WTC11 (cell line): ENCODE results near the gene GBF1. TPM values are rescaled to one million over a fixed set of nuclear protein-coding genes. Genes with fewer than 3 reads are reported as not detected.

Experiments
- ATAC-seq: fragments of 200-7000 bp; cut with Tn5 transposase; 2 replicates; pipeline ENCODE4 v1.10.0; 2021; ENCODE audit warnings: mild to moderate bottlenecking, moderate library complexity
- CTCF ChIA-PET: fragments of 300-600 bp; sonication (Branson Sonifier 250); formaldehyde crosslinking; loops from one replicate; lab custom pipeline; 2021; ENCODE audit warnings: antibody characterized with exemption; lab: Charles Lee
- POLR2A ChIA-PET: fragments of 350-600 bp; sonication (Branson Sonifier 250); formaldehyde crosslinking; loops from one replicate; lab custom pipeline; 2021; ENCODE audit warnings: antibody characterized with exemption; lab: Charles Lee
- DNase-seq: peaks from one replicate; pipeline ENCODE4 v3.0.0; 2021; ENCODE audit warnings: low spot score
- H3K27ac Mint-ChIP-seq: 2 replicates; pipeline ENCODE4 v1.8.0; 2021; ENCODE audit warnings: mixed read lengths
- H3K27me3 Mint-ChIP-seq: 2 replicates; pipeline ENCODE4 v1.8.0; 2021; ENCODE audit warnings: low read depth, mild to moderate bottlenecking, moderate library complexity, mixed read lengths
- H3K36me3 Mint-ChIP-seq: 2 replicates; pipeline ENCODE4 v1.8.0; 2021; ENCODE audit warnings: mixed read lengths
- H3K4me1 Mint-ChIP-seq: 2 replicates; pipeline ENCODE4 v1.8.0; 2022; ENCODE audit warnings: mixed read lengths
- H3K4me3 Mint-ChIP-seq: 2 replicates; pipeline ENCODE4 v1.8.0; 2021; ENCODE audit warnings: mild to moderate bottlenecking, moderate library complexity, mixed read lengths
- H3K9me3 Mint-ChIP-seq: 2 replicates; pipeline ENCODE4 v1.8.0; 2021; ENCODE audit warnings: mixed read lengths
- CREB1 ChIP-seq: sonication (generic); formaldehyde crosslinking; IDR thresholded peaks from 2 replicates; pipeline ENCODE4 v1.8.0; 2023; ENCODE audit warnings: mild to moderate bottlenecking, missing genetic modification reagents
- FOXJ3 ChIP-seq: sonication (generic); formaldehyde crosslinking; IDR thresholded peaks from 2 replicates; pipeline ENCODE4 v1.9.0; 2021; ENCODE audit warnings: missing genetic modification reagents, mild to moderate bottlenecking, borderline replicate concordance
- JUN ChIP-seq: sonication (generic); formaldehyde crosslinking; IDR thresholded peaks from 2 replicates; pipeline ENCODE4 v1.8.0; 2023; ENCODE audit warnings: mild to moderate bottlenecking, missing genetic modification reagents
- RORB ChIP-seq: fragments of 250-450 bp; sonication (Bioruptor Pico); IDR thresholded peaks from 2 replicates; pipeline ENCODE4 v1.9.0; 2021; ENCODE audit warnings: mild to moderate bottlenecking
- SOX15 ChIP-seq: fragments of 250-450 bp; sonication (Bioruptor Pico); IDR thresholded peaks from 2 replicates; pipeline ENCODE4 v1.9.0; 2021; ENCODE audit warnings: mild to moderate bottlenecking
- ZNF138 ChIP-seq: sonication (generic); formaldehyde crosslinking; conservative IDR thresholded peaks from 2 replicates; pipeline ENCODE4 v1.8.1; 2022; ENCODE audit warnings: mild to moderate bottlenecking, moderate library complexity, missing genetic modification reagents
- ZNF416 ChIP-seq: fragments of 250-450 bp; sonication (Bioruptor Pico); IDR thresholded peaks from 2 replicates; pipeline ENCODE4 v1.9.0; 2021; ENCODE audit warnings: mild to moderate bottlenecking, inconsistent platforms
- total RNA-seq: library from RNA; stranded (reverse); gene quantifications from 3 replicates; pipeline ENCODE4 v1.2.3, GENCODE V29; 2021
- TF ChIP-seq, protein P1 (sequence below): sonication (generic); formaldehyde crosslinking; IDR thresholded peaks from 2 replicates; pipeline ENCODE4 v1.8.0; 2022; ENCODE audit warnings: missing genetic modification reagents
- TF ChIP-seq, protein P2 (sequence below): sonication (generic); formaldehyde crosslinking; IDR thresholded peaks from 2 replicates; pipeline ENCODE4 v1.8.0; 2023; ENCODE audit warnings: mild to moderate bottlenecking, missing genetic modification reagents
- TF ChIP-seq, protein P3 (sequence below): fragments of 250-450 bp; sonication (Bioruptor Pico); IDR thresholded peaks from 2 replicates; pipeline ENCODE4 v1.9.0; 2021; ENCODE audit warnings: mild to moderate bottlenecking
- TF ChIP-seq, protein P4 (sequence below): fragments of 250-450 bp; sonication (Bioruptor Pico); conservative IDR thresholded peaks from 2 replicates; pipeline ENCODE4 v1.9.0; 2021; ENCODE audit warnings: mild to moderate bottlenecking
- TF ChIP-seq, protein P5 (sequence below): sonication (generic); formaldehyde crosslinking; IDR thresholded peaks from 2 replicates; pipeline ENCODE4 v1.8.1; 2022; ENCODE audit warnings: missing genetic modification reagents, borderline replicate concordance
- TF ChIP-seq, protein P6 (sequence below): sonication (generic); formaldehyde crosslinking; conservative IDR thresholded peaks from 2 replicates; pipeline ENCODE4 v1.8.1; 2023; ENCODE audit warnings: mild to moderate bottlenecking, low read depth, missing genetic modification reagents, moderate library complexity
- TF ChIP-seq, protein P7 (sequence below): fragments of 250-450 bp; sonication (Bioruptor Pico); IDR thresholded peaks from 2 replicates; pipeline ENCODE4 v1.9.0; 2021; ENCODE audit warnings: mild to moderate bottlenecking, borderline replicate concordance
- TF ChIP-seq, protein P8 (sequence below): sonication (generic); formaldehyde crosslinking; IDR thresholded peaks from 2 replicates; pipeline ENCODE4 v1.8.1; 2022; ENCODE audit warnings: low read depth, missing genetic modification reagents, borderline replicate concordance

The GBF1 gene
- total RNA-seq, 1 experiment from 2014 or later, result 32.4 TPM

DNA sequence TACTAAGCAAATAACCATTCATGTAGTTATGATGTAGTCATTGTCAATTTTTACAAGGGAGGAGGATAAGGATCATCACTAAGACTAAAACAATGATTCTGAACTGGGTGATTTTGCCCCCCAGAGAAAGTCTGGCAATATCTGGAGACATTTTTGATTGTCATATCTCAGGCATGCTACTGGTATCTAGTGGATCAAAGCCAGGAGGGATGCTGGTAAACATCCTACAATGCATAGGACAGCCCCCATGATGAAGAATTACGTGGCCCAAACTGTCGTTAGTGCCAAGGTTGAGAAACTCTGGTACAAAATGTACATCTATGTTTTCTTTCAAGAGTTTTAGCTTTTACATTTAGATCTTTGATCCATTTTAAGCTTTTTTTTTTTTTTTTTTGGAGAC, 57.3 kb downstream of the GBF1 start (continued):
- TF ChIP-seq, protein P1, sequence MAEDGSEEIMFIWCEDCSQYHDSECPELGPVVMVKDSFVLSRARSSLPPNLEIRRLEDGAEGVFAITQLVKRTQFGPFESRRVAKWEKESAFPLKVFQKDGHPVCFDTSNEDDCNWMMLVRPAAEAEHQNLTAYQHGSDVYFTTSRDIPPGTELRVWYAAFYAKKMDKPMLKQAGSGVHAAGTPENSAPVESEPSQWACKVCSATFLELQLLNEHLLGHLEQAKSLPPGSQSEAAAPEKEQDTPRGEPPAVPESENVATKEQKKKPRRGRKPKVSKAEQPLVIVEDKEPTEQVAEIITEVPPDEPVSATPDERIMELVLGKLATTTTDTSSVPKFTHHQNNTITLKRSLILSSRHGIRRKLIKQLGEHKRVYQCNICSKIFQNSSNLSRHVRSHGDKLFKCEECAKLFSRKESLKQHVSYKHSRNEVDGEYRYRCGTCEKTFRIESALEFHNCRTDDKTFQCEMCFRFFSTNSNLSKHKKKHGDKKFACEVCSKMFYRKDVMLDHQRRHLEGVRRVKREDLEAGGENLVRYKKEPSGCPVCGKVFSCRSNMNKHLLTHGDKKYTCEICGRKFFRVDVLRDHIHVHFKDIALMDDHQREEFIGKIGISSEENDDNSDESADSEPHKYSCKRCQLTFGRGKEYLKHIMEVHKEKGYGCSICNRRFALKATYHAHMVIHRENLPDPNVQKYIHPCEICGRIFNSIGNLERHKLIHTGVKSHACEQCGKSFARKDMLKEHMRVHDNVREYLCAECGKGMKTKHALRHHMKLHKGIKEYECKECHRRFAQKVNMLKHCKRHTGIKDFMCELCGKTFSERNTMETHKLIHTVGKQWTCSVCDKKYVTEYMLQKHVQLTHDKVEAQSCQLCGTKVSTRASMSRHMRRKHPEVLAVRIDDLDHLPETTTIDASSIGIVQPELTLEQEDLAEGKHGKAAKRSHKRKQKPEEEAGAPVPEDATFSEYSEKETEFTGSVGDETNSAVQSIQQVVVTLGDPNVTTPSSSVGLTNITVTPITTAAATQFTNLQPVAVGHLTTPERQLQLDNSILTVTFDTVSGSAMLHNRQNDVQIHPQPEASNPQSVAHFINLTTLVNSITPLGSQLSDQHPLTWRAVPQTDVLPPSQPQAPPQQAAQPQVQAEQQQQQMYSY (CRISPR knock-in tag), result no peak
- TF ChIP-seq, protein P2, sequence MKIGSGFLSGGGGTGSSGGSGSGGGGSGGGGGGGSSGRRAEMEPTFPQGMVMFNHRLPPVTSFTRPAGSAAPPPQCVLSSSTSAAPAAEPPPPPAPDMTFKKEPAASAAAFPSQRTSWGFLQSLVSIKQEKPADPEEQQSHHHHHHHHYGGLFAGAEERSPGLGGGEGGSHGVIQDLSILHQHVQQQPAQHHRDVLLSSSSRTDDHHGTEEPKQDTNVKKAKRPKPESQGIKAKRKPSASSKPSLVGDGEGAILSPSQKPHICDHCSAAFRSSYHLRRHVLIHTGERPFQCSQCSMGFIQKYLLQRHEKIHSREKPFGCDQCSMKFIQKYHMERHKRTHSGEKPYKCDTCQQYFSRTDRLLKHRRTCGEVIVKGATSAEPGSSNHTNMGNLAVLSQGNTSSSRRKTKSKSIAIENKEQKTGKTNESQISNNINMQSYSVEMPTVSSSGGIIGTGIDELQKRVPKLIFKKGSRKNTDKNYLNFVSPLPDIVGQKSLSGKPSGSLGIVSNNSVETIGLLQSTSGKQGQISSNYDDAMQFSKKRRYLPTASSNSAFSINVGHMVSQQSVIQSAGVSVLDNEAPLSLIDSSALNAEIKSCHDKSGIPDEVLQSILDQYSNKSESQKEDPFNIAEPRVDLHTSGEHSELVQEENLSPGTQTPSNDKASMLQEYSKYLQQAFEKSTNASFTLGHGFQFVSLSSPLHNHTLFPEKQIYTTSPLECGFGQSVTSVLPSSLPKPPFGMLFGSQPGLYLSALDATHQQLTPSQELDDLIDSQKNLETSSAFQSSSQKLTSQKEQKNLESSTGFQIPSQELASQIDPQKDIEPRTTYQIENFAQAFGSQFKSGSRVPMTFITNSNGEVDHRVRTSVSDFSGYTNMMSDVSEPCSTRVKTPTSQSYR (CRISPR knock-in tag), result no peak

DNA sequence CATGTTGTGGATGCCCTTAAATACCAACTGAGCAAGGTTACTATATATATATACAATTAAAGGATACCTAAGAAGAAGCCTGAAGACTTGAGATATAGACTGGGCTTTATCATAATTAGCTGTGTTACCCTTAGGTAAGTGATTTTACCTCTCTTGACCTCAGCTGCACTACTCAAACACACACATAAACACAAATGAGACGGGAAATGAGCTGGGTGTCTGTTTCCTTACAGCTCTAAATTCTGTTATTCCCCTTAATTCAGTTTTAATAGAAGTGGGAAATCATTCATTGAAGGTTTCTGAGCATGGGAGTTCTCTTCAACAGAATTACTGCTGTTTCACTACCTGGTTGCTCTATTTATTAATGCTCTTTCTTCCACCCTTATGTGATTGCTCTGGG, 60.7 kb downstream of the GBF1 start:
- H3K9me3 Mint-ChIP-seq, result peaks cover 10% of the 10 kb centered on the region
- DNase-seq, result no peak
- no peaks in the 10 kb centered on the region for H3K27me3 Mint-ChIP-seq
- no peak for ATAC-seq
- peaks cover 6% of the 10 kb centered on the region for H3K4me1 Mint-ChIP-seq
- H3K27ac Mint-ChIP-seq, result no peak overlapping the region
- no peak overlapping the region for H3K4me3 Mint-ChIP-seq
- ChIA-PET CTCF (interaction anchor here (1.3 kb wide), 1 partner anchor 46 kb away, joined by 6 read pairs; no protein-coding TSS in a partner anchor), POLR2A (no interaction called here)
- peaks cover 9% of the 10 kb centered on the region for H3K36me3 Mint-ChIP-seq
- TF ChIP-seq, protein P3, sequence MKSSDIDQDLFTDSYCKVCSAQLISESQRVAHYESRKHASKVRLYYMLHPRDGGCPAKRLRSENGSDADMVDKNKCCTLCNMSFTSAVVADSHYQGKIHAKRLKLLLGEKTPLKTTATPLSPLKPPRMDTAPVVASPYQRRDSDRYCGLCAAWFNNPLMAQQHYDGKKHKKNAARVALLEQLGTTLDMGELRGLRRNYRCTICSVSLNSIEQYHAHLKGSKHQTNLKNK (CRISPR knock-in tag), result no peak
- TF ChIP-seq, protein P4, sequence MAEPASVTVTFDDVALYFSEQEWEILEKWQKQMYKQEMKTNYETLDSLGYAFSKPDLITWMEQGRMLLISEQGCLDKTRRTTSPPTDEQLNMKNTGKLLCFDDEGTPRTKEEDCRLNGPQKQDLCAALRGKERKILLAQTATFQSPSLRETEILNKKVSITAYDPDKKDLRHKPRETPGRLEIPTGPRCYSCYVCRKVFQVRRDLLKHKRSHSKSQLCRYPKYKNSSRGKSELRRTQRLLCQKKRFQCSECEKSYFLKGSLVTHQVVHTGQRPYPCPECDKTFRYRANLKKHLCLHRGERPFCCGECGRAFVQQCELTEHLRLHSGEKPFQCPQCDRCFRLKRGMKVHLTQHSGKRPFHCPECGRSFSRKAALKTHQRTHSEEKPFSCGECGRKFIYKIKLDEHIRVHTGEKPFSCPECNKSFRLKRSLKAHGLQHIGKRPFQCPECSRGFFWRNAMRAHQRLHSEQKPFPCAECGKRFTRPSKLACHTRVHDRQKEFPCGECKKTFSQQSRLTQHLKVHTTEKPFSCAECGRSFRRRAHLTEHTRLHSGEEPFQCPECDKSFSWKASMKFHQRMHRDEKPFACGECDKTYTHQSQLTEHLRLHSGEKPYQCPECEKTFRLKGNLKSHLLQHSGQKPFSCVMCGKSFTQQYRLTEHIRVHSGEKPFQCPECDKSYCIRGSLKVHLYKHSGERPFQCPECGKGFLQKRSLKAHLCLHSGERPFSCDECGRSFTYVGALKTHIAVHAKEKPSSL (CRISPR knock-in tag), result no peak
- no peak for TF ChIP-seq ZNF138 (CRISPR knock-in tag)
- no peak for TF ChIP-seq RORB
- no peak for TF ChIP-seq JUN (CRISPR knock-in tag)
- TF ChIP-seq SOX15, result no peak
- TF ChIP-seq ZNF416, result no peak
- no peak for TF ChIP-seq CREB1 (CRISPR knock-in tag)
- no peak for TF ChIP-seq FOXJ3 (CRISPR knock-in tag)
- TF ChIP-seq, protein P5, sequence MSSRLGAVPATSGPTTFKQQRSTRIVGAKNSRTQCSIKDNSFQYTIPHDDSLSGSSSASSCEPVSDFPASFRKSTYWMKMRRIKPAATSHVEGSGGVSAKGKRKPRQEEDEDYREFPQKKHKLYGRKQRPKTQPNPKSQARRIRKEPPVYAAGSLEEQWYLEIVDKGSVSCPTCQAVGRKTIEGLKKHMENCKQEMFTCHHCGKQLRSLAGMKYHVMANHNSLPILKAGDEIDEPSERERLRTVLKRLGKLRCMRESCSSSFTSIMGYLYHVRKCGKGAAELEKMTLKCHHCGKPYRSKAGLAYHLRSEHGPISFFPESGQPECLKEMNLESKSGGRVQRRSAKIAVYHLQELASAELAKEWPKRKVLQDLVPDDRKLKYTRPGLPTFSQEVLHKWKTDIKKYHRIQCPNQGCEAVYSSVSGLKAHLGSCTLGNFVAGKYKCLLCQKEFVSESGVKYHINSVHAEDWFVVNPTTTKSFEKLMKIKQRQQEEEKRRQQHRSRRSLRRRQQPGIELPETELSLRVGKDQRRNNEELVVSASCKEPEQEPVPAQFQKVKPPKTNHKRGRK (CRISPR knock-in tag), result no peak
- TF ChIP-seq, protein P6, sequence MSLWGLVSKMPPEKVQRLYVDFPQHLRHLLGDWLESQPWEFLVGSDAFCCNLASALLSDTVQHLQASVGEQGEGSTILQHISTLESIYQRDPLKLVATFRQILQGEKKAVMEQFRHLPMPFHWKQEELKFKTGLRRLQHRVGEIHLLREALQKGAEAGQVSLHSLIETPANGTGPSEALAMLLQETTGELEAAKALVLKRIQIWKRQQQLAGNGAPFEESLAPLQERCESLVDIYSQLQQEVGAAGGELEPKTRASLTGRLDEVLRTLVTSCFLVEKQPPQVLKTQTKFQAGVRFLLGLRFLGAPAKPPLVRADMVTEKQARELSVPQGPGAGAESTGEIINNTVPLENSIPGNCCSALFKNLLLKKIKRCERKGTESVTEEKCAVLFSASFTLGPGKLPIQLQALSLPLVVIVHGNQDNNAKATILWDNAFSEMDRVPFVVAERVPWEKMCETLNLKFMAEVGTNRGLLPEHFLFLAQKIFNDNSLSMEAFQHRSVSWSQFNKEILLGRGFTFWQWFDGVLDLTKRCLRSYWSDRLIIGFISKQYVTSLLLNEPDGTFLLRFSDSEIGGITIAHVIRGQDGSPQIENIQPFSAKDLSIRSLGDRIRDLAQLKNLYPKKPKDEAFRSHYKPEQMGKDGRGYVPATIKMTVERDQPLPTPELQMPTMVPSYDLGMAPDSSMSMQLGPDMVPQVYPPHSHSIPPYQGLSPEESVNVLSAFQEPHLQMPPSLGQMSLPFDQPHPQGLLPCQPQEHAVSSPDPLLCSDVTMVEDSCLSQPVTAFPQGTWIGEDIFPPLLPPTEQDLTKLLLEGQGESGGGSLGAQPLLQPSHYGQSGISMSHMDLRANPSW, result no peak
- TF ChIP-seq, protein P7, sequence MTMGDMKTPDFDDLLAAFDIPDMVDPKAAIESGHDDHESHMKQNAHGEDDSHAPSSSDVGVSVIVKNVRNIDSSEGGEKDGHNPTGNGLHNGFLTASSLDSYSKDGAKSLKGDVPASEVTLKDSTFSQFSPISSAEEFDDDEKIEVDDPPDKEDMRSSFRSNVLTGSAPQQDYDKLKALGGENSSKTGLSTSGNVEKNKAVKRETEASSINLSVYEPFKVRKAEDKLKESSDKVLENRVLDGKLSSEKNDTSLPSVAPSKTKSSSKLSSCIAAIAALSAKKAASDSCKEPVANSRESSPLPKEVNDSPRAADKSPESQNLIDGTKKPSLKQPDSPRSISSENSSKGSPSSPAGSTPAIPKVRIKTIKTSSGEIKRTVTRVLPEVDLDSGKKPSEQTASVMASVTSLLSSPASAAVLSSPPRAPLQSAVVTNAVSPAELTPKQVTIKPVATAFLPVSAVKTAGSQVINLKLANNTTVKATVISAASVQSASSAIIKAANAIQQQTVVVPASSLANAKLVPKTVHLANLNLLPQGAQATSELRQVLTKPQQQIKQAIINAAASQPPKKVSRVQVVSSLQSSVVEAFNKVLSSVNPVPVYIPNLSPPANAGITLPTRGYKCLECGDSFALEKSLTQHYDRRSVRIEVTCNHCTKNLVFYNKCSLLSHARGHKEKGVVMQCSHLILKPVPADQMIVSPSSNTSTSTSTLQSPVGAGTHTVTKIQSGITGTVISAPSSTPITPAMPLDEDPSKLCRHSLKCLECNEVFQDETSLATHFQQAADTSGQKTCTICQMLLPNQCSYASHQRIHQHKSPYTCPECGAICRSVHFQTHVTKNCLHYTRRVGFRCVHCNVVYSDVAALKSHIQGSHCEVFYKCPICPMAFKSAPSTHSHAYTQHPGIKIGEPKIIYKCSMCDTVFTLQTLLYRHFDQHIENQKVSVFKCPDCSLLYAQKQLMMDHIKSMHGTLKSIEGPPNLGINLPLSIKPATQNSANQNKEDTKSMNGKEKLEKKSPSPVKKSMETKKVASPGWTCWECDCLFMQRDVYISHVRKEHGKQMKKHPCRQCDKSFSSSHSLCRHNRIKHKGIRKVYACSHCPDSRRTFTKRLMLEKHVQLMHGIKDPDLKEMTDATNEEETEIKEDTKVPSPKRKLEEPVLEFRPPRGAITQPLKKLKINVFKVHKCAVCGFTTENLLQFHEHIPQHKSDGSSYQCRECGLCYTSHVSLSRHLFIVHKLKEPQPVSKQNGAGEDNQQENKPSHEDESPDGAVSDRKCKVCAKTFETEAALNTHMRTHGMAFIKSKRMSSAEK, result no peak
- TF ChIP-seq, protein P8, sequence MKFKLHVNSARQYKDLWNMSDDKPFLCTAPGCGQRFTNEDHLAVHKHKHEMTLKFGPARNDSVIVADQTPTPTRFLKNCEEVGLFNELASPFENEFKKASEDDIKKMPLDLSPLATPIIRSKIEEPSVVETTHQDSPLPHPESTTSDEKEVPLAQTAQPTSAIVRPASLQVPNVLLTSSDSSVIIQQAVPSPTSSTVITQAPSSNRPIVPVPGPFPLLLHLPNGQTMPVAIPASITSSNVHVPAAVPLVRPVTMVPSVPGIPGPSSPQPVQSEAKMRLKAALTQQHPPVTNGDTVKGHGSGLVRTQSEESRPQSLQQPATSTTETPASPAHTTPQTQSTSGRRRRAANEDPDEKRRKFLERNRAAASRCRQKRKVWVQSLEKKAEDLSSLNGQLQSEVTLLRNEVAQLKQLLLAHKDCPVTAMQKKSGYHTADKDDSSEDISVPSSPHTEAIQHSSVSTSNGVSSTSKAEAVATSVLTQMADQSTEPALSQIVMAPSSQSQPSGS (CRISPR knock-in tag), result no peak
